ENCODE data around the gene MAP7D3. TPM values are rescaled to one million over a fixed set of nuclear protein-coding genes. Genes with fewer than 3 reads are reported as not detected.

MAP7D3 gene
- polyA plus RNA-seq, 1 donor from 2014 or later = 0.68 TPM

GRCh38 chrX:136210243-136210642, 41.0 kb downstream of the MAP7D3 start:
- H3F3A ChIP-seq (ENCODE audit: insufficient read depth, low read length, poor library complexity, severe bottlenecking) = no peaks in the 10 kb centered on the region
- no peaks in the 10 kb centered on the region for H3K27me3 ChIP-seq (ENCODE audit: insufficient read depth, low read depth, low read length)
- no peak overlapping the region for H2AFZ ChIP-seq (ENCODE audit: low read depth, low read length)
- no peak overlapping the region for H3K27ac ChIP-seq (ENCODE audit: low read length)
- H3K9ac ChIP-seq (ENCODE audit: low read length) = no peak overlapping the region
- H3K79me2 ChIP-seq (replicated peaks; ENCODE audit: insufficient read depth, low read length) = no peaks in the 10 kb centered on the region
- H4K20me1 ChIP-seq (ENCODE audit: insufficient read depth) = no peaks in the 10 kb centered on the region
- TF ChIP-seq TAF1 (IDR thresholded peaks at IDR 0.05; ENCODE audit: low read depth) (no peak), POLR2AphosphoS5 (IDR thresholded peaks at IDR 0.05) (no peak), SMC3 (conservative IDR thresholded peaks at IDR 0.05; ENCODE audit: poor library complexity) (no peak), MXI1 (conservative IDR thresholded peaks at IDR 0.05; ENCODE audit: poor library complexity, severe bottlenecking) (no peak), EP300 (conservative IDR thresholded peaks at IDR 0.05; ENCODE audit: poor library complexity, severe bottlenecking) (no peak), RAD21 (conservative IDR thresholded peaks at IDR 0.05) (no peak), EZH2 (IDR thresholded peaks at IDR 0.05; ENCODE audit: borderline replicate concordance, insufficient read depth, low read length, poor library complexity, severe bottlenecking) (no peak), CTCF (IDR thresholded peaks at IDR 0.05; ENCODE audit: poor library complexity, severe bottlenecking) (no peak), REST (IDR thresholded peaks at IDR 0.05; ENCODE audit: borderline replicate concordance) (no peak)
- no peaks in the 10 kb centered on the region for H3K36me3 ChIP-seq (ENCODE audit: insufficient read depth, low read length)
- H3K4me2 ChIP-seq (ENCODE audit: low read length) = no peak overlapping the region
- H3K9me2 ChIP-seq (ENCODE audit: insufficient read depth, low read length) = no peaks in the 10 kb centered on the region
- H3K4me3 ChIP-seq (ENCODE audit: low read length) = no peak overlapping the region
- no peaks in the 10 kb centered on the region for H3K9me3 ChIP-seq (ENCODE audit: low read length)

GRCh38 chrX:136209751-136210150, 41.4 kb downstream of the MAP7D3 start:
- Histone ChIP-seq H3K4me2 (ENCODE audit: low read length) (no peak overlapping the region), H3K79me2 (replicated peaks; ENCODE audit: insufficient read depth, low read length) (no peaks in the 10 kb centered on the region), H3K27ac (ENCODE audit: low read length) (no peak overlapping the region), H3K9ac (ENCODE audit: low read length) (no peak overlapping the region), H3K36me3 (ENCODE audit: insufficient read depth, low read length) (no peaks in the 10 kb centered on the region), H2AFZ (ENCODE audit: low read depth, low read length) (no peak overlapping the region), H3F3A (ENCODE audit: insufficient read depth, low read length, poor library complexity, severe bottlenecking) (no peaks in the 10 kb centered on the region), H3K9me2 (ENCODE audit: insufficient read depth, low read length) (no peaks in the 10 kb centered on the region), H3K9me3 (ENCODE audit: low read length) (no peaks in the 10 kb centered on the region), H3K27me3 (ENCODE audit: insufficient read depth, low read depth, low read length) (no peaks in the 10 kb centered on the region), H4K20me1 (ENCODE audit: insufficient read depth) (no peaks in the 10 kb centered on the region), H3K4me3 (ENCODE audit: low read length) (no peak overlapping the region)
- TF ChIP-seq POLR2AphosphoS5 (IDR thresholded peaks at IDR 0.05) (no peak), CTCF (IDR thresholded peaks at IDR 0.05; ENCODE audit: poor library complexity, severe bottlenecking) (no peak)

Data from neural cell (in vitro differentiated cells).